GM18508 (cell line): ENCODE data around the gene SLC6A19.

Source experiments
- ATAC-seq: cut with Tn5 transposase; IDR thresholded peaks from one replicate; pipeline ENCODE4 v1.9.1; 2021; ENCODE audit warnings: moderate number of reproducible peaks; ENCODE audit not compliant: insufficient read depth, unreplicated experiment

SLC6A19 gene

DNA sequence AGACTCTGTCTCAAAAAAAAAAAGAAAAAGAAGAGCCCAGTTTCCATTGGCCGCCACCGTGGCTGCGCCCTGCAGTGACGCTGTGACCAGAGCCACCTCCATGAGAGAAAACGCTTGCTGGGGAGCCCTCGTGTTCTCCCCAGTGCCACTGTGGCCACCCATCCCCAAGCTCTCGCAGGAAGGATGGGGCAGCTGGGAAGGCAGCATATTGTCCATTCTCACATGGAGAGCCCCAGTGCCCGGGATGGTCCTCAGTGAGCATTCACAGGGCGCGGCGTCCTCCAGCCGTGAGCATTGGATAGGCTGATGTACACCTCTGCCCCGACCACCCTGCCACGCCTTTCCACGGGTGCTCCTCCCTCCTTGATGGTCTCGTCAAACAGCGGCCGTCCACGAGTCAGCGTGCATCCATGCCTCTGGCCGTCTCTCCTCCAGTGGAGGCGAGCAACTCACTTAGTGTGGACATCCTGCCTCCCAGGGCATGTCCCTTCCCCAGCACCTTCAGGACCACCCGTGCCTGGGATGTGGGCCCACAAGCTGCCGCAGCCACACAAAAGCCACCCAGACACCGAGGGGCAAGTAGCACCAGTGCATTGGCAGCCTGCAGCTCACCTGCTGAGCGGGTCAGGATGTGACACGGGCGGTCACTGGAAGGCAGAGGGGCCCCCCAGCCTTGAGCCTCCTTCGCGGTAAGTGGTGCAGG, 23.4 kb upstream of the SLC6A19 start:
- ATAC-seq, result no peak

- ATAC-seq, result no peak
Measured at GRCh38 chr5:1178529-1179382, 22.6 kb upstream of the SLC6A19 start.

DNA sequence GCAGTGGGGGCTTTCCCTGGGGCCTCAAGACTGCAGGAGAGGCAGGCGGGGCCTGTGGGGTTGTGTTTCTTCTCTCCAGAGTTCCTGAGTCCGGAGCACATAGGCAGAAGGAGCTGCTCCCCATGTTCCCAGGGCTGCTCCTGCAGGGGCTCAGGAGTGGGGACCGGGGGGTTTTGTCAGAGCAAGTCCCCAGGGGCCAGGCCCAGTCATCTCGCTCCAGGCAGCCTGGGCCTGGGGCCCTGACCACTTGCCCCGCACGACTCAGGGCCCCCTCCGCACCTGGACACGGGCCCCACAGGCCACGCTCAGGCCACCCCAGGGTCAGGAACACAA, 22.0 kb upstream of the SLC6A19 start:
- no peak for ATAC-seq

- ATAC-seq, result no peak
Measured at GRCh38 chr5:1180096-1180495, 21.3 kb upstream of the SLC6A19 start.

- no peak for ATAC-seq
Measured at GRCh38 chr5:1180841-1181271, 20.5 kb upstream of the SLC6A19 start.

DNA sequence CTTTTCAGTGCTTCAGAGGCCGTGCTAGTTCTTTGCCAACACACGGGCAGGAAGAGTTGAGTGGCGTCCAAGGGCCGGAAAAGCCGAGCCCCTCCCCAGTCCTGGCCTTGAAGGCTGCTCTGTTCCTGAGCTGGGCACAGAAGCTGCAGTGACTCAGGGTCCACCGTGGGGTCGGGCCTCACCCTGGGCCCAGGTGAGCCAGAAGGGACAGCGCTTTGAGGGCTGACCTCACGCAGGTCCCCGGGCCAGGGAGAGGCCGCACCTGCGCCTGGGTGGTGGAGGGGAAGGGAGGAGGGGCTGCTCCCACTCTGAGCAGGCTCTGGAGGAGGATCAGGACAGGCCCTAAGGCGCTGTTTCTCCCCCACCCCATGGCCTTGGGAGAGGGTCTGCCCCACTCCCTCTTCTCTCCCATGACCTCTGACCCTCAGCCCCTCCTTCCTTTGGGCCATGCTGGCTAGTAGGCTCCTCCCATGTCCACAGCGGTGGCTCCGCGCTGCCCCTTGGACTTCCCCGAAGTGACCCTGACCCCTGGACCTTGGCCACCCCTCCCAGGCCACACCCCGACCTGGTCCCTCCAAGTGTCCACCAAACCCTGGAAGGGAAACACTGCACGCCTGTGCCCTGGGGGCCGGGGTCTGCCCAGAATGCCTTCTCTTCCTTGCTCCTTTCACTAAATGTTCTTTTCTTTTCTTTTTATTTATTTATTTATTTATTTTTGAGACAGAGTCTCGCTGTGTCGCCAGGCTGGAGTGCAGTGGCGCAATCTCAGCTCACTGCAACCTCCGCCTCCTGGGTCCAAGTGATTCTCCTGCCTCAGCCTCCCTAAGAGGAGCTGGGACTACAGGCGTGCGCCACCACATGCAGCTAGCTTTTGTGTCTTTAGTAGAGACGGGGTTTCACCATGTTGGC, 19.7 kb upstream of the SLC6A19 start:
- no peak for ATAC-seq

DNA sequence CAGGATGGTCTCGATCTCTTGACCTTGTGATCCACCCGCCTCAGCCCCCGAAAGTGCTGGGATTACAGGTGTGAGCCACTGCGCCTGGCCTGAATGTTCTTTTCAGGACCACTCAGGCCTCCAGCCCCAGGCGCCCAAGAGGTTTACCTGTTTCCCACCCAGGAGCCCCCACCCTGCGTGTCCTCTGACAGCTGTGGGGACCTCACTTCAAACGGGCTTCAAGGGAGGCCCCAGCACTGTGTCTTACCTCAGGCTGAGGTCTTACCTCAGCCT, 19.1 kb upstream of the SLC6A19 start:
- no peak for ATAC-seq

- ATAC-seq, result no peak
Measured at GRCh38 chr5:1182633-1183423, 18.6 kb upstream of the SLC6A19 start.

DNA sequence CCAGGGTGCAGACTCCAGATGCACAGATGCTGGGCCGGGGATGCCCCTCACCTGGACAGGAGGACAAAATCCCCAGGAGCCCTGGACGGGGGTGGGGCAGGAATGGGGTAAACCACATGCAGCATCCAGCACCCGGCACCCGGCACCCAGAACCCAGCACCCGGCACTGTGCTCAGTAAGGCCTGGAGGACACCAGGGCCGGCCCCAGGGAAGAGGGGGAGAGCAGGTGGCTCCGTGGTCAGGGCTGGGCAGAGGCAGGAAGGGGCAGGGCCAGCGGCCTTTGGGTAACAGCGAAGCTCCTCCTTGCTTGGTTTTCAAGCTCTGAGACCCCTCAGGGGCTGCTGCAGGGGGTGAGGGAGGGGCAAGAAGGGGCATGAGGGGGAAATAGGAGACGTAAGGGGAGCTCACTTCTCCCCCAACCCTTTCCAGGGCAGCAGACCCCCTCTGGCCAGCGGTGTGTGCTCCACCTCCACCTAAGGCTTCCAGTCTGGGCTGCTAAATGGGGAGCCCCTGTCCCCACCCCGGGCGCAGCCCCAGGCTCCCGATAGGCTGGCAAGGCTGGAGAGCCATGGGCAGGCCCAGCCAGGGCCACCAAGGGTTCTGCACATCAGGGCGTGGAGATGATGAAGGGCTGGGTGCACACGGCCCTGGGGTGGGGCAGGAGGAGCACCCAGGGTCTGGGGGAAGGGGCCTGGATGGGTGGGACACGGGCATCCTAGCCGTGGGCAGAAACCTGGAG, 17.8 kb upstream of the SLC6A19 start:
- no peak for ATAC-seq

DNA sequence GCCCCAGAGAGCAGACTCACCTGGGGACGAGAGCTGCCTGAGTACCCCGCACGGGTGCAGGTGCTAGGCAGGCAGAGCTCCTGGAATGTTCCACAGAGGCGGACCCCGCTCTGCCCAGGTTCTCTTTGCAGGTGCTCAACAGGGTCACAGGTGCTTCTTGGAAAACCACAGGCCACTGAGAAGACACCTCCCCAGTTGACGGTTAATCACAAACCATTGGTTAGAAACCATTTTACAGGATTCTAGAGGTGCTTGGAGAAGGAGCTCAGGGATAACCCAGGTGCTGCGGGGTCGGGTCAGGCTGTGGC, 17.3 kb upstream of the SLC6A19 start:
- ATAC-seq, result no peak

DNA sequence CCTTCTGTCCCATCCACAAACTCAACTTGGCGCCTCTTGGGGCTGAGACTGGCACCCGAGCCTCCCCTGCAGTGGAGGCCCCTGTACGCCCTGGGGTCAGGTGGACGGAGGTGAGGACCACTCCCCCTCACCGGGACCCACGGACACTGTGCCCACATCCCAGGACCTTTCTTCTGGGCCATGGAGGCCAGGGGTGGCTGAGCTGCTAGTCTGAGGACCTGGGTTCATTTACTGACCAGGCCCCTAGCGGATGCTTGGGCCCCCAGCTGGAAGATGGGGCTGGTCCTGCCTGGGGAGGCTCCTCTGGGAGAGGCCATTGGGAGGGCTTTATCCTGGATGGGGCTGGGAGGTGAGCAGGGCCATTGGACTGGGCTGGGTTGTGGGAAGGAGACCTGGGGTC, 16.9 kb upstream of the SLC6A19 start:
- no peak for ATAC-seq

- ATAC-seq, result no peak
Measured at GRCh38 chr5:1185038-1185627, 16.3 kb upstream of the SLC6A19 start.

GRCh38 chr5:1185629-1186350, 15.6 kb upstream of the SLC6A19 start:
- no peak for ATAC-seq

GRCh38 chr5:1186351-1187233, 14.8 kb upstream of the SLC6A19 start:
- no peak for ATAC-seq

DNA sequence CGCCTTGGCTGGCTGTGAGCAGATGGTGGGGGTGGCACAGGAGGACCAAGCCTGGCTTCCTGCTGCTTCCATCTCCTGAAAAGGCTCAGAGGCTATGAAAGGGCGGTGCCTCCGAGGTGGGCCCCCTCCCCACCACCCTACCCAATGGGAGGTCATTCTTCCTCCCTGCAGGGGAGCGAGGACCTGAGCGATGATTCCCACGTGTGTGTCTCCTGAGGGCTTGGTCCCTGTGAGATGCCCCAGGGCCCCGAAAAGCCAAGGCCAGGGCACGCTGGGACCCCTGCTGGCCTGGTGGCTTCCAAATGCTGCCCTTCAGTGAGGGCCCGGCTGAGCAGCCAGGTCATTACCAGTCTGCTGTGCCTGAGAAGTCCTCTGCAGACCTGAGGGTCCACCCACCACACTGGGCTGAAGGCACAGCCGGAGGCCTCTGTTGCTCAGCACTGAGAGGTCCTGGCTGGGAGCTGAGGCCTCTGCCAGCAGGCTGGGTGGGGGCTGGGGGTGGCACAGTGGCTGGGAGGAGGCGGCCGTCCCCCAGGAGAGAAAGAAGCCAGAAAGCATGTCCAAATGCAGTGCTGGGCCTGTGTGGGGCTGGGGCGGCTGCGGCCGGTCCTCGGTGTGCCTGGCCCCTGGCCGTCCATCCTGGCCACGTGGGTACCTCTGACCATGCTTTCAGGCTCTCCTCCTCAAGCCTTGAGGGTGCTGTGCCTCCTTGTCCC, 14.0 kb upstream of the SLC6A19 start:
- no peak for ATAC-seq

- ATAC-seq, result no peak
Measured at GRCh38 chr5:1187950-1188334, 13.5 kb upstream of the SLC6A19 start.

- ATAC-seq, result no peak
Measured at GRCh38 chr5:1188464-1188863, 12.9 kb upstream of the SLC6A19 start.
